ENCODE measurements around the gene GMFB. TPM values are rescaled to one million over a fixed set of nuclear protein-coding genes. Genes with fewer than 3 reads are reported as not detected.

The GMFB gene
- total and polyA plus RNA-seq, 10 of the 15 experiments (the other 5 are each of a cell fraction or from before 2014, with no cell fraction given): 29.3 to 71.0 (median 50.8) TPM

GRCh38 chr14:54502602-54503001 is 13.8 kb upstream of the GMFB start:
- intact Hi-C loops (cut with micrococcal nuclease; ENCODE audit: unreplicated experiment) (loop anchor here (2.0 kb wide), 1 partner anchor 272 kb away; no protein-coding TSS in a partner anchor), in situ Hi-C loops (cut with MboI) (no loop called here)
- FAIRE-seq (no peak), DNase-seq (ENCODE audit: low read depth, low spot score) (no peak), ATAC-seq (peak; percentile 29; the same call in 2 of the 3 replicates)
- TF ChIP-seq STAT3 (IDR thresholded peaks at IDR 0.05; ENCODE audit: low read depth, low read length): no peak
- no peak for TF ChIP-seq RAD51 (IDR thresholded peaks at IDR 0.05)
- TF ChIP-seq SMAD1 (IDR thresholded peaks at IDR 0.05; ENCODE audit: low read depth, partially characterized antibody): no peak
- TF ChIP-seq POLR2AphosphoS2 (IDR thresholded peaks at IDR 0.05; ENCODE audit: low read depth, low read length): no peak
- TF ChIP-seq RBBP5 (conservative IDR thresholded peaks at IDR 0.05): no peak
- ChIA-PET CTCF (interaction anchor here (1.3 to 1.4 kb wide), 2 partner anchors 11 to 58 kb away, joined by 3 to 4 read pairs; no protein-coding TSS in a partner anchor), RAD21 (ENCODE audit: unreplicated experiment) (no interaction called here), SMC1A (ENCODE audit: uncharacterized antibody, unreplicated experiment) (no interaction called here), POLR2A (no interaction called here)
- H3K9ac ChIP-seq (ENCODE audit: control insufficient read depth, insufficient read depth, low read length): no peak overlapping the region
- 30% methylated on average over 2 of the region's 2 CpGs for WGBS (ENCODE audit: insufficient coverage, insufficient replicate concordance, low lambda C conversion rate, missing lambda C conversion rate)
- H3K36me3 ChIP-seq (ENCODE audit: control insufficient read depth in 2 of 2, insufficient read depth in 2 of 2, low read length in 1 of 2): no peaks in the 10 kb centered on the region
- no peaks in the 10 kb centered on the region for H3K4me1 ChIP-seq (ENCODE audit: control insufficient read depth, insufficient read depth, low read length)
- H3K27ac ChIP-seq (ENCODE audit: control insufficient read depth, insufficient read depth): no peak overlapping the region
- no peak overlapping the region; the same call in 1 of the 2 replicates for H2AFZ ChIP-seq (ENCODE audit: control insufficient read depth, low read depth, low read length)
- H3K9me3 ChIP-seq (replicated peaks; ENCODE audit: control insufficient read depth, insufficient read depth, low read length): no peaks in the 10 kb centered on the region
- H3K4me3 ChIP-seq: no peak overlapping the region
- H3K27me3 ChIP-seq (replicated peaks in 1 of 2; ENCODE audit: control insufficient read depth in 2 of 2, insufficient read depth in 2 of 2, low read length in 1 of 2): no peaks in the 10 kb centered on the region
- H3K4me2 ChIP-seq (ENCODE audit: control insufficient read depth, insufficient read depth): no peak overlapping the region
- no TSS peak for BruUV-seq (replicated peaks)
- H4K20me1 ChIP-seq (ENCODE audit: control insufficient read depth, insufficient read depth): no peaks in the 10 kb centered on the region
- no peaks in the 10 kb centered on the region for H3K79me2 ChIP-seq (ENCODE audit: control insufficient read depth, insufficient read depth, low read length)

DNA sequence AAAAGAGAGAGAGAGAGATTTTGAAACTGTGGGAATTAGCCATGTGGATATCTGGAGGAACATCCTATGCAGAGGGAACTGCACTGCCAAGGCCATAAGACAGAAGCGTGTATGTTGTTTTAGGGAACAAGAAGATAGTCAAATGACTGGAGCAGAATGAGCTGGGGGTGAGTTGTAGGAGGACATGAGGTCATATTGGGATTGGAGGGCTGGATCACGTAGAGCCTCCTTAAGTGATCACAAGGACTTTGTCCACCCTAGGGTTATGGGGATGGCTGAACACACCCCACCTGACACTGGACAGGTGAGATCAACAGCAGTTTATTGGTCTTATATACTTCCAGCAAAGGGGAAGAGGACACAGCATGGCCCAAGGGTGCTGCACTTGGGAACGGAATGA is 12.7 kb upstream of the GMFB start:
- no peak overlapping the region for H3K4me3 ChIP-seq
- H3K9me3 ChIP-seq (replicated peaks; ENCODE audit: control insufficient read depth, insufficient read depth, low read length): no peaks in the 10 kb centered on the region
- no peaks in the 10 kb centered on the region for H3K79me2 ChIP-seq (ENCODE audit: control insufficient read depth, insufficient read depth, low read length)
- no peaks in the 10 kb centered on the region for H3K27me3 ChIP-seq (replicated peaks in 1 of 2; ENCODE audit: control insufficient read depth in 2 of 2, insufficient read depth in 2 of 2, low read length in 1 of 2)
- no peaks in the 10 kb centered on the region for H3K36me3 ChIP-seq (ENCODE audit: control insufficient read depth in 2 of 2, insufficient read depth in 2 of 2, low read length in 1 of 2)
- no peak overlapping the region for H3K27ac ChIP-seq (ENCODE audit: control insufficient read depth, insufficient read depth)
- no peak overlapping the region for H2AFZ ChIP-seq (ENCODE audit: control insufficient read depth, low read depth, low read length)
- ChIA-PET POLR2A (no interaction called here), SMC1A (ENCODE audit: uncharacterized antibody, unreplicated experiment) (no interaction called here), CTCF (no interaction called here), RAD21 (ENCODE audit: unreplicated experiment) (no interaction called here)
- FAIRE-seq (no peak), ATAC-seq (no peak), DNase-seq (ENCODE audit: low read depth, low spot score) (no peak)
- H3K9ac ChIP-seq (ENCODE audit: control insufficient read depth, insufficient read depth, low read length): no peak overlapping the region
- intact Hi-C loops (cut with micrococcal nuclease; ENCODE audit: unreplicated experiment): no loop called here
- BruUV-seq (replicated peaks): no TSS peak
- in situ Hi-C loops (cut with MboI): no loop called here
- WGBS (ENCODE audit: insufficient coverage, insufficient replicate concordance, low lambda C conversion rate, missing lambda C conversion rate): 54% methylated on average over 3 of the region's 3 CpGs
- H3K4me1 ChIP-seq (ENCODE audit: control insufficient read depth, insufficient read depth, low read length): no peaks in the 10 kb centered on the region
- no peaks in the 10 kb centered on the region for H4K20me1 ChIP-seq (ENCODE audit: control insufficient read depth, insufficient read depth)
- H3K4me2 ChIP-seq (ENCODE audit: control insufficient read depth, insufficient read depth): no peak overlapping the region
- no peak for TF ChIP-seq CBX5 (IDR thresholded peaks at IDR 0.05; ENCODE audit: low read depth)
- TF ChIP-seq STAT1 (conservative IDR thresholded peaks at IDR 0.05): no peak
- no peak for TF ChIP-seq NBN (IDR thresholded peaks at IDR 0.05)
- no peak for TF ChIP-seq ESRRA (IDR thresholded peaks at IDR 0.05; ENCODE audit: low read length)
- TF ChIP-seq IKZF2 (IDR thresholded peaks at IDR 0.05): no peak
